Measurements from ENCODE around the gene STXBP6. TPM values are rescaled to one million over a fixed set of nuclear protein-coding genes. Genes with fewer than 3 reads are reported as not detected.

Gene STXBP6
- total and polyA plus RNA-seq, 10 of the 15 experiments (the other 5 are each of a cell fraction or from before 2014, with no cell fraction given), result 1.2 to 47.3 (median 1.9) TPM

GRCh38 chr14:24838945-24839616 lies 210.9 kb downstream of the STXBP6 start (continued):
- no peak for TF ChIP-seq FOXK2 (IDR thresholded peaks at IDR 0.05)
- no peak for TF ChIP-seq RELA (IDR thresholded peaks at IDR 0.05; ENCODE audit: borderline replicate concordance, partially characterized antibody)
- TF ChIP-seq, protein P1, sequence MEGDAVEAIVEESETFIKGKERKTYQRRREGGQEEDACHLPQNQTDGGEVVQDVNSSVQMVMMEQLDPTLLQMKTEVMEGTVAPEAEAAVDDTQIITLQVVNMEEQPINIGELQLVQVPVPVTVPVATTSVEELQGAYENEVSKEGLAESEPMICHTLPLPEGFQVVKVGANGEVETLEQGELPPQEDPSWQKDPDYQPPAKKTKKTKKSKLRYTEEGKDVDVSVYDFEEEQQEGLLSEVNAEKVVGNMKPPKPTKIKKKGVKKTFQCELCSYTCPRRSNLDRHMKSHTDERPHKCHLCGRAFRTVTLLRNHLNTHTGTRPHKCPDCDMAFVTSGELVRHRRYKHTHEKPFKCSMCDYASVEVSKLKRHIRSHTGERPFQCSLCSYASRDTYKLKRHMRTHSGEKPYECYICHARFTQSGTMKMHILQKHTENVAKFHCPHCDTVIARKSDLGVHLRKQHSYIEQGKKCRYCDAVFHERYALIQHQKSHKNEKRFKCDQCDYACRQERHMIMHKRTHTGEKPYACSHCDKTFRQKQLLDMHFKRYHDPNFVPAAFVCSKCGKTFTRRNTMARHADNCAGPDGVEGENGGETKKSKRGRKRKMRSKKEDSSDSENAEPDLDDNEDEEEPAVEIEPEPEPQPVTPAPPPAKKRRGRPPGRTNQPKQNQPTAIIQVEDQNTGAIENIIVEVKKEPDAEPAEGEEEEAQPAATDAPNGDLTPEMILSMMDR (IDR thresholded peaks at IDR 0.05 in 2 of 3, conservative IDR thresholded peaks at IDR 0.05 in 1 of 3; ENCODE audit: control insufficient read depth in 2 of 3, extremely low read depth in 1 of 3, insufficient read depth in 1 of 3, low read depth in 3 of 3, low read length in 3 of 3), result no peak
- no peak for TF ChIP-seq EGR1 (IDR thresholded peaks at IDR 0.05; ENCODE audit: borderline replicate concordance in 1 of 2, low read depth in 2 of 2, low read length in 2 of 2)
- no peak for TF ChIP-seq ETV6 (conservative IDR thresholded peaks at IDR 0.05 in 1 of 2, IDR thresholded peaks at IDR 0.05 in 1 of 2; ENCODE audit: borderline replicate concordance in 1 of 2, low read depth in 1 of 2)
- TF ChIP-seq STAT3 (IDR thresholded peaks at IDR 0.05; ENCODE audit: low read depth, low read length), result no peak
- TF ChIP-seq MYB (IDR thresholded peaks at IDR 0.05; ENCODE audit: borderline replicate concordance, low read depth, low read length), result no peak
- TF ChIP-seq, protein P2, sequence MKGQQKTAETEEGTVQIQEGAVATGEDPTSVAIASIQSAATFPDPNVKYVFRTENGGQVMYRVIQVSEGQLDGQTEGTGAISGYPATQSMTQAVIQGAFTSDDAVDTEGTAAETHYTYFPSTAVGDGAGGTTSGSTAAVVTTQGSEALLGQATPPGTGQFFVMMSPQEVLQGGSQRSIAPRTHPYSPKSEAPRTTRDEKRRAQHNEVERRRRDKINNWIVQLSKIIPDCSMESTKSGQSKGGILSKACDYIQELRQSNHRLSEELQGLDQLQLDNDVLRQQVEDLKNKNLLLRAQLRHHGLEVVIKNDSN (IDR thresholded peaks at IDR 0.05; ENCODE audit: borderline replicate concordance, extremely low read length, insufficient read depth, low read depth, low read length), result no peak
- no peak for TF ChIP-seq ATF7 (IDR thresholded peaks at IDR 0.05; ENCODE audit: low read depth)
